AG04450 (cell line): ENCODE measurements around the gene MED13L. TPM values are rescaled to one million over a fixed set of nuclear protein-coding genes. Genes with fewer than 3 reads are reported as not detected.

Experiments used
- CTCF ChIA-PET: fragments of 300-600, 350-600 bp; formaldehyde crosslinking; extraction: SDS; loops from one replicate; lab custom pipeline; 2022; ENCODE audit warnings: antibody characterized with exemption, inconsistent platforms; lab: Charles Lee
- POLR2A ChIA-PET: fragments of 350-600 bp; formaldehyde crosslinking; extraction: SDS; loops from one replicate; lab custom pipeline; 2021; ENCODE audit warnings: antibody characterized with exemption, inconsistent platforms; lab: Yijun Ruan, JAX
- DNase-seq: peaks from one replicate; pipeline ENCODE4 v3.0.0-alpha.2; 2011; ENCODE audit warnings: low read depth, low spot score
- H3K27ac ChIP-seq: one replicate; pipeline ENCODE4 v1.5.1; 2012; ENCODE audit warnings: low read depth, low read length, control low read depth
- H3K27me3 ChIP-seq: one replicate; pipeline ENCODE4 v1.6.0; 2012; ENCODE audit warnings: low read length; ENCODE audit not compliant: control insufficient read depth, insufficient read depth
- H3K4me3 ChIP-seq: 2 replicates; pipeline ENCODE4 v1.5.1; 2011; ENCODE audit warnings: mild to moderate bottlenecking, low read depth, low read length, control low read depth
- H3K9me3 ChIP-seq: 2 replicates; pipeline ENCODE4 v1.5.1; 2012; ENCODE audit warnings: low read length; ENCODE audit not compliant: control insufficient read depth, insufficient read depth
- polyA plus RNA-seq: library from polyadenylated mRNA; depleted of rRNA; stranded (reverse); fragments of >200 nt; gene quantifications from 2 replicates; pipeline ENCODE4 v1.2.3, GENCODE V29; 2011
- TF ChIP-seq, protein P1 (sequence below): IDR thresholded peaks from 2 replicates; pipeline ENCODE4 v1.5.1; 2011; ENCODE audit warnings: low read depth, low read length, control low read depth, inconsistent platforms

The MED13L gene
- polyA plus RNA-seq, 1 experiment, result 56.2 TPM

DNA sequence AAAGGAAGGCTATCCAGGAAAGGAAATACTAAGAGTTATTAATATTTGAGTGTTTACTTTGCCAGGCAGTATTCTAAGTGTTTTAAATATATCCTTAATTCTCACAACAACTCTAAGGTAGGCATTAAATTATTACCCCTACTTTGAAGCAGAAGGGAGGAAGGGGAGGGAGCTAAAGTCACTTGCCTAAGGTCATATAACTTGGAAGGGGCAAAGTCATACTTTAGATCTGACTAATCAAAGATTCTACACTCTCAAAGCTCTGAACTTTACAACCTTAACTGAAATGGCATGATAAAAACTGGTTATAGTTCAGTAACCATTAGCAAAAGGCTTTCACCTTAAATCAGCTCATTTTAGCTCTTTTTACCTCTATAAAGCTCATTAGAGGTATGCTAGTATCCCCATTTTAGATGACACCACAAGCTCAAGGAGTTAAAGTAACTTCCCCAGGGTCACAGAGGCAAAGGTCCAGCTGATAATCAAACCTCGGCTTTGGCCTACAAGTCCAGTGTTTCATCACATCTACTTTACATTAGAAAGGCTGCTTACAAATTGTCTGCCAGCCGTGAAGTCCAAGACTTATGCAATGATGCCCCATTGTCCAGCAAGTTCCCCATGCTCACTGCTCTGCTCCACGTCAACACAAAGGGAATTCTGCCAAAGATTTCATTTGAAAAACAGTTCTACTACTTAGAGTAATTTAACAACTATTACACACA is 223.9 kb downstream of the MED13L start:
- POLR2A ChIA-PET, result no interaction called here
- Histone ChIP-seq H3K4me3 (no peak overlapping the region), H3K9me3 (no peaks in the 10 kb centered on the region), H3K27me3 (no peaks in the 10 kb centered on the region), H3K27ac (no peak overlapping the region)
- TF ChIP-seq, protein P1, sequence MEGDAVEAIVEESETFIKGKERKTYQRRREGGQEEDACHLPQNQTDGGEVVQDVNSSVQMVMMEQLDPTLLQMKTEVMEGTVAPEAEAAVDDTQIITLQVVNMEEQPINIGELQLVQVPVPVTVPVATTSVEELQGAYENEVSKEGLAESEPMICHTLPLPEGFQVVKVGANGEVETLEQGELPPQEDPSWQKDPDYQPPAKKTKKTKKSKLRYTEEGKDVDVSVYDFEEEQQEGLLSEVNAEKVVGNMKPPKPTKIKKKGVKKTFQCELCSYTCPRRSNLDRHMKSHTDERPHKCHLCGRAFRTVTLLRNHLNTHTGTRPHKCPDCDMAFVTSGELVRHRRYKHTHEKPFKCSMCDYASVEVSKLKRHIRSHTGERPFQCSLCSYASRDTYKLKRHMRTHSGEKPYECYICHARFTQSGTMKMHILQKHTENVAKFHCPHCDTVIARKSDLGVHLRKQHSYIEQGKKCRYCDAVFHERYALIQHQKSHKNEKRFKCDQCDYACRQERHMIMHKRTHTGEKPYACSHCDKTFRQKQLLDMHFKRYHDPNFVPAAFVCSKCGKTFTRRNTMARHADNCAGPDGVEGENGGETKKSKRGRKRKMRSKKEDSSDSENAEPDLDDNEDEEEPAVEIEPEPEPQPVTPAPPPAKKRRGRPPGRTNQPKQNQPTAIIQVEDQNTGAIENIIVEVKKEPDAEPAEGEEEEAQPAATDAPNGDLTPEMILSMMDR, result no peak
- CTCF ChIA-PET, result interaction anchor here (0.5 to 1.1 kb wide), 3 partner anchors 15 to 391 kb away, joined by 3 to 4 read pairs (median 4); no protein-coding TSS in a partner anchor
- DNase-seq, result no peak

DNA sequence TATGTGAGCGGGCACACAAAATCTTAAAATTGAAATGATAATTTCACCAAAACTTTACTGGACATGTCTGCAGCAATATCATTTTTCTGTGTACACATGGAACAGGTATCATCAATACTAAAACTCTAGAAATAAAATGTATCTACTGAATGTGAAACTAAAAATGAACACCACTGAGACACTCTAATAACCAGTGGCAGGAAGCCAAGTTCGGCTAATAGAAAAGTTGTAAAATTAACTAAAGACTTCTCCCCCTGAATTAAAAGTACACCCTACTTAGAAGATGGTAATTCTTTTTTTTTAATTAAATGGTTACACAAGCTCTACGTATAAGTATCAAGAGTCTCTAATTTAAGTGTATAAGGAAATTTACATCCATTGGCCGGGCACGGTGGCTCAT is 227.2 kb downstream of the MED13L start:
- ChIA-PET CTCF (no interaction called here), POLR2A (no interaction called here)
- no peak for DNase-seq
- TF ChIP-seq, protein P1, result no peak
- Histone ChIP-seq H3K27ac (no peak overlapping the region), H3K9me3 (no peaks in the 10 kb centered on the region), H3K27me3 (no peaks in the 10 kb centered on the region), H3K4me3 (no peak overlapping the region)

DNA sequence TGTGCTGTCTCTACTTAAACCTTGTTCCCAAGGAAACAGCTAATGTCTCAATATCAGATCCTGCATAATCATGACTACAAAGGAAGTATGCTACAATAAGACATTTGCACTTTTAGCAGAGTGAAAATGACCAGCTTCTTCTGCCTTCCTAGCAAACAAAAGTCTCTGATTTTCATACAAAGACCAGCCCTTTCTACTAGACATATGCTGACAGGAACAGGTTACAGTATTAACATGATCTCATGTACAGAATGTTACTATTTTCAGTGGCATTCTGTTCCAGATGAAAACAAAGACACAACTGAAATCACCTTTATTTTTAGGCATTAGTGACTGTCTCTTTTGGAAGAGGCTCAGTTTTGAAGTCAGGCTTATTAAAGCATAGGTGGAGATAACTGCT is 228.6 kb downstream of the MED13L start:
- Histone ChIP-seq H3K27ac (no peak overlapping the region), H3K27me3 (no peaks in the 10 kb centered on the region), H3K9me3 (no peaks in the 10 kb centered on the region), H3K4me3 (no peak overlapping the region)
- ChIA-PET POLR2A (interaction anchor here (0.6 kb wide), 1 partner anchor 192 kb away, joined by 6 read pairs; no protein-coding TSS in a partner anchor), CTCF (interaction anchor here (0.8 to 0.9 kb wide), 2 partner anchors 17 to 51 kb away, joined by 3 read pairs; no protein-coding TSS in a partner anchor)
- TF ChIP-seq, protein P1, result no peak
- no peak for DNase-seq

DNA sequence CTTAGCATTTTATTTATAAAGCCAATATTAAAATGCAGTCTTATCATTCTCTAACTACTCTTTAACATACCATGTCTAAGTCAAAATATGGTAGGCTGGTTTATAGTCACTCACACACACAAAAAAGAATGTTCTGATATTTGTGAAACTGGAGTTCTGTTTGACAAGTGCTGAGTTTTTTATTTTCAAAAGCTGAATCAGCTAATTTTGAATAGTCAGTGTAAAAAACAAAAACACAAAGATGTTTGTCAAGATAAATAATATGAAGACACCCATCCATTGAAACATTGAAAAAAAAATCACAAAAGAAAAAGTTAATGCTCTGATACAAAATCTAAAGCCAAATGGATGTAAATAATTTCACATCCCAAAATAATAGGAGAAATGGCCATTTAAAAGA is 231.5 kb downstream of the MED13L start:
- ChIA-PET CTCF (no interaction called here), POLR2A (no interaction called here)
- no peak overlapping the region for H3K27ac ChIP-seq
- H3K4me3 ChIP-seq, result no peak overlapping the region
- no peaks in the 10 kb centered on the region for H3K27me3 ChIP-seq
- TF ChIP-seq, protein P1, result no peak
- DNase-seq, result no peak
- H3K9me3 ChIP-seq, result no peaks in the 10 kb centered on the region

DNA sequence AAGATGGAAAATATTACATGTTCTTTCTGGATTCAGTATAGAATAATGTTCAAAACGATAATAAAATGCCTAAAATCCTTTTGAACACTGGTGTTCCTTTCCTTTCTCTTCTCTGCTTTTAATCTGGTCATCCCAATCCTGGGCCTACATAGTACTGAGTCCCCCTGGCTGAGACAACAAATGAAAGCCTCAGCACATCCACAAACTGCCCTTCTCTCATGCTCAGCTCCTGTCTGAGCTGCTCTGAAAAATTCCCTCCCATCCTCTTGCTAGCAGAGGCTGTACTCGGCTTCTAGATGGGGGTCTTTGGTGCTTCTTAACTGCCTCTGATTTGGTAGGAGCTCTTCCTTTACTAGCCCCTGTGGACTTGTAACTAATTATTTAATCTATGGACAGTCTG is 232.3 kb downstream of the MED13L start:
- CTCF ChIA-PET, result no interaction called here
- Histone ChIP-seq H3K4me3 (no peak overlapping the region), H3K27me3 (no peaks in the 10 kb centered on the region), H3K27ac (no peak overlapping the region), H3K9me3 (no peaks in the 10 kb centered on the region)
- POLR2A ChIA-PET, result no interaction called here
- TF ChIP-seq, protein P1, result no peak
- DNase-seq, result no peak
